Activated CD4-positive, alpha-beta T cell treated with anti-CD3 and anti-CD28 coated beads, Interleukin-2, amount 10 ng/mL, durations not matched to agents 24 days and 14 days (primary cell): Measurements from ENCODE around the gene SNRNP27. TPM values are rescaled to one million over a fixed set of nuclear protein-coding genes. Genes with fewer than 3 reads are reported as not detected.
A peak's percentile ranks its signal among the peaks of the same experiment; 100 is the strongest.
"Not testable (repeated sequence)": the region's sequence is repeated elsewhere in the genome, so short reads cannot be mapped to it uniquely, and the experiment has no call there.

Source experiments
- DNase-seq: peaks from one replicate; pipeline ENCODE4 v3.0.0; 2022
- H3K27ac Mint-ChIP-seq: one replicate; pipeline ENCODE4 v1.8.0; 2022; ENCODE audit warnings: mild to moderate bottlenecking, mixed read lengths
- H3K27me3 Mint-ChIP-seq: one replicate; pipeline ENCODE4 v1.8.0; 2022; ENCODE audit warnings: mixed read lengths
- H3K36me3 Mint-ChIP-seq: one replicate; pipeline ENCODE4 v1.8.0; 2022; ENCODE audit warnings: low read depth, mild to moderate bottlenecking, mixed read lengths
- H3K4me1 Mint-ChIP-seq: one replicate; pipeline ENCODE4 v1.8.0; 2021; ENCODE audit warnings: mixed read lengths
- H3K4me3 Mint-ChIP-seq: one replicate; pipeline ENCODE4 v1.8.0; 2022; ENCODE audit warnings: mild to moderate bottlenecking, moderate library complexity, mixed read lengths
- H3K9me3 Mint-ChIP-seq: one replicate; pipeline ENCODE4 v1.8.0; 2021; ENCODE audit warnings: mixed read lengths
- intact Hi-C: fragments of 100-400 bp; cut with micrococcal nuclease; formaldehyde crosslinking; loops from one replicate; pipeline ENCODE4 v1.15.1; 2023
- total RNA-seq: library from RNA; stranded (reverse); gene quantifications from 2 replicates; pipeline ENCODE4 v1.2.3, GENCODE V29; 2022

SNRNP27 gene
- total RNA-seq, 1 donor from 2014 or later, result 63.3 TPM

DNA sequence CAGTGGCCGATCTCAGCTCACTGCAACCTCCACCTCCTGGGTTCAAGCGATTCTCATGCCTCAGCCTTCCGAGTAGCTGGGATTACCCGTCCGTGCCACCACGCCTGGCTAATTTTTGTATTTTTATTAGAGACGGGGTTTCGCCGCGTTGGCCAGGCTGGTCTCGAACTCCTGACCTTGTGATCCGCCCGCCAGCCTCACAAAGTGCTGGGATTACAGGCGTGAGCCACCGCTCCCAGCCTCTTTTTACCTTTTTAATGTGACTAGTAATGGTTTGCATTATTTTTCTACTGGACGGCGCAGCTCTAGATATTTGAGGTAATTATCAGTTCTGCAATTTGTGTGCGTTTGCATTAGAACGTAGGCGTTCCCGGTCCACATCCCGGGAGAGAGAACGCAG is 981 bp downstream of the SNRNP27 start:
- H3K4me3 Mint-ChIP-seq, result peak overlapping the region; percentile 99
- not testable (repeated sequence) for DNase-seq, H3K27me3 Mint-ChIP-seq, H3K9me3 Mint-ChIP-seq
- intact Hi-C loops, result loop anchor here (2.0 to 10.0 kb wide), 2 partner anchors 20 to 170 kb away; partner anchors contain the start of gene MXD1
- peak overlapping the region; percentile 29 for H3K27ac Mint-ChIP-seq
- peaks cover 36% of the 10 kb centered on the region for H3K36me3 Mint-ChIP-seq
- peaks cover 28% of the 10 kb centered on the region for H3K4me1 Mint-ChIP-seq

DNA sequence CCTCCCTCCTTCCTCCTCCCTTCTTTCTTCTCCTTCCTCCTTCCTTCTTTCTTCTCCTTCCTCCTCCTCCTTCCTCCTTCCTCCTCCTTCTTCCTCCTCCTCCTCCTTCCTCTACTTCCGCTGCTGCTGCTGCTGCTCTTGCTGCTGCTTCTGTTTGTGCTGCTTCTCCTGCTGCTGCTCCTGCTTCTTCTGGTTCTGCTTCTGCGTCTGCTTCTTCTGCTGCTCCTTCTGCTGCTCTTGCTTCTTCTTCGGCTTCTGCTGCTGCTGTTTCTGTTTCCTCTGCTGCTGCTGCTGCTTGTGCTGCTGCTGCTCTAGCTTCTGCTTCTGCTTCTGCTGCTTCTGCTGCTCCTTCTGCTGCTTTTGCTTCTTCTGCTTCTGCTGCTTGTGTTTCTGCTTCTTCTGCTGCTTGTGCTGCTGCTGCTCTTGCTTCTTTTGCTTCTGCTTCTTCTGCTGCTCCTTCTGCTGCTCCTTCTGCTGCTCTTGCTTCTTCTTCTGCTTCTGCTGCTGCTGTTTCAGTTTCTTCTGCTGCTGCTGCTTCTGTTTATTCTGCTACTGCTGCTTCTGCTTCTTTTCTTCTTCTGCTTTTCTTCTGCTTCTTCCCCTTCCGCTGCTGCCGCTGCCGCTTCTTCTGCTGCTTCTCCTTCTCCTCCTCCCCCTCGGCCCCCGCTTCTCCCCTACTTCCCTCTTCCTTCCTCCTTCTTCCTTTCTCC is 8.6 kb downstream of the SNRNP27 start:
- H3K9me3 Mint-ChIP-seq, result no peaks in the 10 kb centered on the region
- peaks cover 56% of the 10 kb centered on the region for H3K36me3 Mint-ChIP-seq
- no peaks in the 10 kb centered on the region for H3K27me3 Mint-ChIP-seq
- H3K4me1 Mint-ChIP-seq, result peaks cover 44% of the 10 kb centered on the region
- H3K27ac Mint-ChIP-seq, result peak overlapping the region; percentile 87
- intact Hi-C loops, result no loop called here
- H3K4me3 Mint-ChIP-seq, result peak overlapping the region; percentile 87
- peak; percentile 72 for DNase-seq

DNA sequence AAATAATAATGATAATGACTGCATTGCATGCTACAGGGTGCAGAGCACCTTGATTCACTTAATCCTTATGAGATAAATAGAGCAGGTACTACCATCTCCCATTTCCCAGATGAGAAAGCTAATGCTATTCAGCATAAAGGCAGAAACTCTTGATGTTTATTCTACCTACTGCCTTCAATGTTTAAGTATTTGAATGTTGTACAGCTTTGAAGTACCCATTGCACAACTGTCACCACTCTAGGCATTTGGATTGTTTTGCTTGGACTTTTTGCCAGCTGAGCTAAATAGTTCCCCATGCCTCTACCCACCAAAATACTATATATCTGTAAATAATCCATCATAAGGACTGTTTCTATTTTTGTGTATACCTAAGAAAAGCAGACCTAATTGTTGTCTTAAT is 13.5 kb downstream of the SNRNP27 start:
- DNase-seq, result peak; percentile 40
- intact Hi-C loops, result no loop called here
- H3K27ac Mint-ChIP-seq, result no peak overlapping the region
- no peak overlapping the region for H3K4me3 Mint-ChIP-seq
- H3K27me3 Mint-ChIP-seq, result no peaks in the 10 kb centered on the region
- H3K4me1 Mint-ChIP-seq, result peaks cover 19% of the 10 kb centered on the region
- H3K36me3 Mint-ChIP-seq, result peaks cover 29% of the 10 kb centered on the region
- no peaks in the 10 kb centered on the region for H3K9me3 Mint-ChIP-seq

DNA sequence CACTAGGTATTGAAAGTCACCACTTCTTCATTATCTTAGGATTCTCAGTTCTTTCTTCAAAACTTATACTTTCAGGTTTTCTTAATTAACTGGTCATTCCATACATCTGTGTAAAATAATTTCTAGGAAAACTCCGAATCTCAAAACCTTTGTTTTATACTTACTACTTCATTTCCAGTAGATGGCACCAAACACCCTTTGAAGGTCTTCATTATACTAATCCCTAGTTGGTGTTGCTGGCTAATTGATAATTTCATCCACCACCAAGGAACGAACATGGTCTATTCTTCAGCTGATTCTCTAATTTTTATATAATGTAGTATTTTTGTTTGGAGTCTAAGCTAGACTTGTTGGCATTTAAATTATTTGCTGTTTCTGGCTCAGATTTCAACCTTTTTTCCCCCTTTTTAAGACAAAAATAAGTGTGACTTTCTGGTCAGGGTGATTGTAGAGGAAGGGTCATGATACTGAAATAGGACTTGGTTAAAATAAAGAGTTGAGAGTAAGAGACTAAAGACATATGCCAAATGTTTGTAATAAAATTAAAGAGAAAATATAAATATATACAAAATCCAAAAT is 18.3 kb downstream of the SNRNP27 start:
- Mint-ChIP-seq H3K9me3 (no peaks in the 10 kb centered on the region), H3K27me3 (no peaks in the 10 kb centered on the region), H3K4me3 (no peak overlapping the region), H3K36me3 (peaks cover 17% of the 10 kb centered on the region), H3K27ac (peak overlapping the region; percentile 29), H3K4me1 (peaks cover 18% of the 10 kb centered on the region)
- intact Hi-C loops, result loop anchor here (2.0 to 10.0 kb wide), 2 partner anchors 267 to 391 kb away; partner anchors contain the start of genes AAK1 and FAM136A
- DNase-seq, result peak; percentile 70

DNA sequence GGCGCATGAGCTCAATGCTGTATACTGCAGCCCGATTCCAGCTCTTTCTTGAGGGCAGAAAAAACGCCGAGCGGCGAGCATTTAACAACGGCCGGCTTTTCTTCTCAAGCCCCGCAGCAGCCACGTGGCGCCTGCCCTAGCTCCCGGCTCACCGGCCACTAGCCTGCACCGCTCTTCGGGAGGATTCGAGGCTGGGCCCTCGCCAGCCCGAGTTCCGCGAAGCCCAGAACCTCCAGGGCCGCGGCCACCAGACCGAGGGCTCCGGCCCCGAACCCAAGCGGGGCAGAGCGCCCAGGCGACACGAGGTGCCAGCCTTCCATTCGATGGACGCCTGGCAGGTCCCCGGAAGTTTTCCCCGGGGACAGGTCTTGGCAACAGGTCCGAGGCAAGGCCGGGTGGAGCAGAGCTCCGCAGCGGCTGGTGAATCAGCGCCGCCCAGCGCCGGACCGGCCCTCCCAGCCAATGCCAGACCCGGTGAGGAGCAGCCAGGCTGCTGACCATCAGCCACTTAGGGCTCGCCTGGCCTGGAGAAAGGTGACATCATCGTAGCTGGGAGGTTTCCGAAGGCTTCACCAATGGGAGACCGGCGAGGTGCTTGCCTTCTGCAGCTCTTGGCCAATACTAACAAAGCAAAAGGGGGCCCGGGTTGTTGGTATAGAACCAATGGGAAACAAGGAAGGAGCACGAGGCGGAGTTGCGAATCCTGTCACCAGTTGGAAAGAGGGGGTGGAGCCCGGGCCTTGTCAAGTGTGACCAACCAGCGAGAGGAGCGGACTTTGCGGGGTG is 20.6 kb downstream of the SNRNP27 start:
- peaks cover 20% of the 10 kb centered on the region for H3K36me3 Mint-ChIP-seq

DNA sequence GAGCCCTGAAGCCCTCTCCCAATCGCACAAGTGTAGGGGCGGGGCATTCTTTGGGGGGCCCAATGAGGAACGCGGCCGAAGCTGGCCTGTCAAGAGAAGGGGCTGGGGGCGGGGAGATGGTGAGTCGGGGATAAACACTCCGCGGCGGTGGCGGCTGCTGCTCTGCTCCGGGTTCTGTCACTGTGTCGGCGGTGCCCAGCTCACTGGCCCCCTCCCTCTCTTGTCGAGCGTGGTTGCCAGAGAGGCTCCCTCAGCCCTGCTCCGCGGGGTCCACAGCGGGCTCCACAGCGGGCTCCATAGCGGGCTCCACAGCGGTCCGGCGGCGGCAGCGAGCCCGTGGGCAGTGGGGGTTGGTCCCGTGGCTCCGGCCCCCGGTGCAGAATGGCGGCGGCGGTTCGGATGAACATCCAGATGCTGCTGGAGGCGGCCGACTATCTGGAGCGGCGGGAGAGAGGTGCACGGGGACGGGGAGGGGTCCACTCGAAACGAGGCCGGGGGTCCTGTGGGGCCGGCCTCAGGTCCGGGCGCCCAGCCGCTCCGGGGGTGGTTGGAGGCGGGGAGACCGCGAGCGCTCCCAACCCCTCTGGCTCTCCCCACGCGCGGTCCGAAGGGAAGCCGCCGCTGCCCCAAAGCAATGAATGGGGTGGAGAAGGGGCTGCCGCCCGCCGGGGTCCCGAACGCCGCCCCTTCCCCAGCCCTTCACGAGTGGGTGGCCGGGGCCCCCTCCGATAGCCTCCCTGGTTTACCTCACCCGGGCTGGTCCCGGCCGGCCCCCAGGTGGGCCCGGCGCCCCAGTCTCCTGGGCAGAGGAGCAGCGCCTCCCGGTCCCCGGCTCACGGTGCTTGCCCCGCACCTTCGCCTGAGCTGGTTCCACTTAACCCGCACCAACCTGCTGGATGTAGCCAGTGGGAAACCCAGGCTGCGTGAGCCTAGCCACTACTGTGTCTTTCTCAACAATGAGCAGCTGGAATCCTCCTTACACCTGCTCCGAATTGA is 21.5 kb downstream of the SNRNP27 start, which contains the start of gene MXD1:
TSS of gene MXD1 (plus strand) at position 160 of the 996 bp plus-strand sequence. CDS start at position 382, 222 bp downstream.
- H3K36me3 Mint-ChIP-seq, result peaks cover 22% of the 10 kb centered on the region
- H3K27me3 Mint-ChIP-seq, result no peaks in the 10 kb centered on the region
- H3K27ac Mint-ChIP-seq, result peak within 1 kb of the TSS; percentile 93
- peak; percentile 79 for DNase-seq
- H3K9me3 Mint-ChIP-seq, result no peaks in the 10 kb centered on the region
- intact Hi-C loops, result loop anchor here (1.0 to 10.0 kb wide), 11 partner anchors 18 to 378 kb away; partner anchors contain the start of genes AAK1, PCBP1, SNRPG and TIA1
- H3K4me3 Mint-ChIP-seq, result peak within 1 kb of the TSS; percentile 86
- peaks cover 29% of the 10 kb centered on the region for H3K4me1 Mint-ChIP-seq

More for the DNA sequence above, 20.6 kb downstream of the SNRNP27 start:
- H3K27ac Mint-ChIP-seq, result peak overlapping the region; percentile 93
- peaks cover 29% of the 10 kb centered on the region for H3K4me1 Mint-ChIP-seq
- no peaks in the 10 kb centered on the region for H3K9me3 Mint-ChIP-seq
- H3K4me3 Mint-ChIP-seq, result peak overlapping the region; percentile 86
- peak; percentile 100 for DNase-seq
- intact Hi-C loops, result loop anchor here (1.0 to 10.0 kb wide), 10 partner anchors 18 to 378 kb away; partner anchors contain the start of genes AAK1, PCBP1, SNRPG and TIA1
- no peaks in the 10 kb centered on the region for H3K27me3 Mint-ChIP-seq

DNA sequence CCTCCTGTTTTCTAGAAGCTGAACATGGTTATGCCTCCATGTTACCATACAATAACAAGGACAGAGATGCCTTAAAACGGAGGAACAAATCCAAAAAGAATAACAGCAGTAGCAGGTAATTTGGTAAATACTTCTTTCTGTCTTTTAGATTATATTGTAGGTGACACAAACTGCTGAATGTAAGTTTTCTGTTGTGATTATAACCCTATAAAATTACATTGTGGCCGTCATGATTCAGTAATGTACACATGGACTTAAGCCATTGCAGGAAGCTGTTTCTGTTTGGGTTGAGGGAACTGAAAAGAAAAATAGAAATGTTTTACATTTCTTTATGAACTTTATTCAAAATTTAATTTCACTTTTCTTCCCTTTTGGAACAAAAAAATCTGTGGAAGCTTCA is 22.4 kb downstream of the SNRNP27 start:
- DNase-seq, result peak; percentile 25
- Mint-ChIP-seq H3K9me3 (no peaks in the 10 kb centered on the region), H3K36me3 (peaks cover 24% of the 10 kb centered on the region), H3K4me1 (peaks cover 29% of the 10 kb centered on the region), H3K27me3 (no peaks in the 10 kb centered on the region), H3K27ac (peak overlapping the region; percentile 64), H3K4me3 (peak overlapping the region; percentile 85)
- intact Hi-C loops, result loop anchor here (5.0 to 10.0 kb wide), 2 partner anchors 81 to 271 kb away; partner anchors contain the start of gene AAK1

DNA sequence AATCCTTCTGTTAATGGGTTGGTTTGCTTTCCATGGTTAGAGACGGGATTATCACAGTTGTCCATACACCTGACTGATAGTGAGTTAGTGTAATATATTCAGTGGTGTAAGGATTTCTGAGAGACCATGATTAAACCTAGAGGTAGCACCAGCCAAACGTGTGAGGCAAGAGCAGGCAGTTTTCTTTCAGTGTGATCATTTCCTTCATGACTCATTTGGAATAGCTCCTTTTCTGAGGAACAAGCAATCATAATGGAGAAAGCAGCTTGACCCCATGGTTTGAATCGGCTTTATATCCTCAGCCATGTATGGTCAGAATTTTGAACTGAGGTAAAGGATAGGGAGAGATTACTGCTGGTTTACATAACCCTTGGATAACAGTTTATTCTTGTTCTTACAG is 24.1 kb downstream of the SNRNP27 start:
- H3K36me3 Mint-ChIP-seq, result peaks cover 32% of the 10 kb centered on the region
- no peaks in the 10 kb centered on the region for H3K9me3 Mint-ChIP-seq
- H3K27me3 Mint-ChIP-seq, result no peaks in the 10 kb centered on the region
- peak; percentile 52 for DNase-seq
- intact Hi-C loops, result loop anchor here (5.0 to 10.0 kb wide), 2 partner anchors 79 to 273 kb away; partner anchors contain the start of gene AAK1
- no peak overlapping the region for H3K27ac Mint-ChIP-seq
- H3K4me3 Mint-ChIP-seq, result no peak overlapping the region
- H3K4me1 Mint-ChIP-seq, result peaks cover 28% of the 10 kb centered on the region

DNA sequence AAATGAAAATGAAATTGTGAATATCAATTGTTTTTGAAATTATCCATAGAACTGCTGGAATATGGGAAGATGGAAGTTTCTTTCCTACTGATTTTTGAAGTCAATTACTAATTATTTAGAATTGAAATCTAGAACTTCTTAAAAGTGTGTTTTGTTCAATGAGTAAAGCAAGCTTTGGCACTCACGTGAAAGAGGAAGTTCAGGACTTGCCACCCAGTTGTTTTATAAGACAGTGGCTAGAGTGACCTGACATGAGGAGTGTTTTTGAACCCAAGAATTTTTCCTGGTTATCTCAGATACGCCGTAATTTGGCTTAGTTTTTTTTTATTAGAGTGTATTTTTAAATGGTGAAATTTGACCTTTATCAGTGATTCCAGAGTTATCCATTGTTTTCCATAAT is 24.6 kb downstream of the SNRNP27 start:
- Mint-ChIP-seq H3K9me3 (no peaks in the 10 kb centered on the region), H3K4me3 (no peak overlapping the region), H3K36me3 (peaks cover 36% of the 10 kb centered on the region), H3K27me3 (no peaks in the 10 kb centered on the region), H3K27ac (no peak overlapping the region), H3K4me1 (peaks cover 30% of the 10 kb centered on the region)
- intact Hi-C loops, result loop anchor here (5.0 to 10.0 kb wide), 2 partner anchors 79 to 274 kb away; partner anchors contain the start of gene AAK1
- peak; percentile 23 for DNase-seq

DNA sequence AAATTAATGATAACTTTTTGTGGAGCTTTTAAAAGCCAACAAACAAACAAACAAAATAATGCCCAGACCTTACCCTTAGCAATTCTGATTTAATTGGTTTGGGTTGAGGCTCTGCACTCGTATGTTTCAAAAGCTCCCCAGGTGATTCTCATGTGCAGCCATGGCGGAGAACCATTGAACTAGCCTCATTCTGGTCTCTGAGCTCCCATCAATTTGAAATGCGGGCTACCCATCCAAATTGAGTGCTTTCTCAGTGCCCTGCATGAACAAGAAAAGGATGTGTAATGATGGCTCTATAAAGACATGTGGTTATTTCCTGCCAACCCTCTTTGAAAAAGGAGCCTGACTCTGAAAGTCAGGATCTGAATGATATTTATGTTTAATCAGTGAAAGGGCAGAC is 29.4 kb downstream of the SNRNP27 start:
- Mint-ChIP-seq H3K4me1 (peaks cover 18% of the 10 kb centered on the region), H3K9me3 (no peaks in the 10 kb centered on the region)
- intact Hi-C loops, result no loop called here

DNA sequence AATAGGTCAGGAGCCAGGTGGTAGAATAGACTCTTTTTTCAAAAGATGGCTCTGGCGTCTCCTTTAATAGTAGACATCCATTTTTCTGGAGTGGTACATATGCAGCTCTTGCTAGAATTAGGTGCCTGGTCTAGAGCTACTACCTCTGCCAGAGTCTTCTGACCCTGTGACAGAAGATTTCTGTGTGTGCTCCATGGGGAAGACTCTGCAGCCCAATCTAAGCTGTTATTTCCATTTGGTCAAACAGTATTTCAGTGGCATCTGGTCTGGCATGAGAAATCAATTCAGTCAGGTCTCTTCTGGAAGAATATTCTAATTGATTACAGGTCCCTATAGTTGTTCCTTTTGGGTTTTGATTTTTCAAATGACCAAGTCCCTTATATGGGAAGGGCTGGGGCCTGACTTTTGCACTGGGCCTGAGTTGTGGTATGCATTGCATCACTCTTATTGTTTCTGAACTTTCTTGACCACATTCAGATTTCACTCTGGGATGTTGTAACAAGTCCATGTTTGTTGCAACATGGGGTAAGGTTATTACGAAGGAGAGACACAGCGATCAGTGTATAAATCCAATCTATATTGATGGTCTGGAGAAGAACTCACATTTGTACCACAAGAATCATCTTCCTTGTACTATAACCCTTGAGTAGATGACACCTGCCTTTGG is 33.2 kb downstream of the SNRNP27 start:
- H3K36me3 Mint-ChIP-seq, result peaks cover 43% of the 10 kb centered on the region
- no peaks in the 10 kb centered on the region for H3K27me3 Mint-ChIP-seq
- H3K9me3 Mint-ChIP-seq, result no peaks in the 10 kb centered on the region
- H3K4me1 Mint-ChIP-seq, result peaks cover 22% of the 10 kb centered on the region
- no peak overlapping the region for H3K4me3 Mint-ChIP-seq
- intact Hi-C loops, result no loop called here
- DNase-seq, result no peak
- no peak overlapping the region for H3K27ac Mint-ChIP-seq

More for the DNA sequence above, 29.4 kb downstream of the SNRNP27 start:
- no peak overlapping the region for H3K4me3 Mint-ChIP-seq
- H3K36me3 Mint-ChIP-seq, result peaks cover 43% of the 10 kb centered on the region
- DNase-seq, result peak; percentile 52
- no peaks in the 10 kb centered on the region for H3K27me3 Mint-ChIP-seq
- no peak overlapping the region for H3K27ac Mint-ChIP-seq
